HG03025 (cell line): ENCODE results near the gene PROM1.

ENCODE experiments used
- ATAC-seq: cut with Tn5 transposase; IDR thresholded peaks from one replicate; pipeline ENCODE4 v1.9.1; 2021; ENCODE audit warnings: mild to moderate bottlenecking, moderate library complexity; ENCODE audit not compliant: unreplicated experiment, low FRiP score

Gene PROM1

DNA sequence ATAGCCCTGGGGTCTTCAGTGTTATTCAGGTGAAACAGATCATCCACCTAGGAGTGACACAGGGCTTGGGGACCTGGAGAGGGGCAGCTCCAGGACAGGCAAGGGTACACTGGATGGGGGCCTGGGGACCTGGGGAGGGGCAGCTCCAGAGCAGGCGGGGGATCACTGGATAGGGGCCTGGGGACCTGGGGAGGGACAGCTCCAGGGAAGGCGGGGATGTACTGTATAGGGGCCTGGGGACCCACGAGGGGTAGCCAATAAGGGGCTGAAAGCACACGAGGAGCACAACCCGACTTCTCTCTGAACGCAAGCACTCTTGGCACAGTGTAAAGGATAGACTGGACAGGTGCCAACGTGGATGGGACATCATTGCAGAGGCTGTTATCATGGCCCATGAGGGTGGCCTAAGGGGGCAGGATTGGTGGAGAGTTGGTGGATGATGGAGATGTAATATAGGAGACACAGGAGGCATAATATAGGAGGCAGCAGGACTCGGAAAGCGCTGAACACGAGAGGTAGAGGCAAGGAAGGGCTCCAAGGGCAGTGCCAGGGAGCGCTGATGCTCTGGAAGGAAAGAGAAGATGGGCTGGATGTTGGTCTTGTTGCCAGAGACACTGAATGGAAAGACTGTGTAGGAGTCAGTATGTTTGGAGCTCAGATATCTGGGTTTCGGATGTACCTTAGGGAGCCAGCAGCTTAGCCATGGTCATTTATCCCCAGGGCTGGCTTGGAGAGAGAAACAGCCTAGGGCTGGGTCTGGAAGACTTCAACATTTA is 82.9 kb downstream of the PROM1 start:
- peak; percentile 23 for ATAC-seq

- no peak for ATAC-seq
Measured at GRCh38 chr4:15996773-15997172, 87.0 kb downstream of the PROM1 start.

- no peak for ATAC-seq
Measured at GRCh38 chr4:15995826-15996225, 88.0 kb downstream of the PROM1 start.

DNA sequence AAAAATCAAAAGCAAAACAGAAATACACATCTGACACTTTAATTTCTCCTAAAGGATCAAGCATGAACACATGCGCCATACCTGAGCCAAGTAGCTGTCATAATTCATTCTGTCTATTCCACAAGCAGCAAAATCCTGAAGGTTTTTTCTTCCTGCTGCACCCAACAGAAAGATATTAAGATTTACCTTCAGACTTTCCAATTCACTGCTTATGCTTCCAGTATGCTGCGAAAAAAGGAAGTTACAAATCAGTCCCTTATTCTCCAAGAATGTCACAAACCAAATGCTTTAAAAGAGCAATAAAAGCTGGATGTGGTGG is 91.7 kb downstream of the PROM1 start:
- ATAC-seq, result no peak

DNA sequence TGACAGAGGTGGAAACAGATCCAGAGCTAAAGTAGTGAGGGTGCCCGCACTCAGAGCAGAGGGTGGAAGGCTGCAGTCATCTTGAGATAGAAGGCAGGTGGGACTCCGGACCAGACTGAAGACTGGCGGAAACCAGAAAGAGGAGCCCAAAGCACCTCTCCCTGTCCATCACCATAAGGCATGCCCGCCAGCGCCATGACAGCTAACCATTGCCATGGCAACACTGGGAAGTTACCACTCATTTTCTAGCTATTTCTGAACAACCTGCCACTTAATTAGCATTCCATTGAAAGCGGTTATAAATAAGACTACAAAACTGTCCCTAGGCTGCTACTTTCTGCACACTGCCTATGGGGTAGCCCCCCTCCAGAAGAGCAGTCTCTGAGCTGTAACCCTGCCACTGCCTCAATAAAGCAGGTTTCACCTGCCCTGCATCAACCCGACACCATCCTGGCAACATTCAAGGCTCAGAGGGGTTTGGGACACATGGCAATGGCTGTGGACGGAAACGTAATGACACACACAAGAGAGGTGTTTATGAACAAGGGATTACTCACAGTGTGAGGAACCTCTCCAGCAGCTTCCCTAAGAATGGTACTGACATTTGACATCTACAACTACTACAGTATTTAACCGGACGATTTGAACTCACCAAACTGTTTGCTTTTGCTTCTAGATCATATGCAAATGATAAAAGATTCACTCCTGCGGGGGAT is 93.1 kb downstream of the PROM1 start:
- no peak for ATAC-seq

- ATAC-seq, result no peak
Measured at GRCh38 chr4:15989424-15989823, 94.4 kb downstream of the PROM1 start.

- ATAC-seq, result no peak
Measured at GRCh38 chr4:15988222-15988621, 95.6 kb downstream of the PROM1 start.

GRCh38 chr4:15986907-15987306 is 96.9 kb downstream of the PROM1 start:
- no peak for ATAC-seq

DNA sequence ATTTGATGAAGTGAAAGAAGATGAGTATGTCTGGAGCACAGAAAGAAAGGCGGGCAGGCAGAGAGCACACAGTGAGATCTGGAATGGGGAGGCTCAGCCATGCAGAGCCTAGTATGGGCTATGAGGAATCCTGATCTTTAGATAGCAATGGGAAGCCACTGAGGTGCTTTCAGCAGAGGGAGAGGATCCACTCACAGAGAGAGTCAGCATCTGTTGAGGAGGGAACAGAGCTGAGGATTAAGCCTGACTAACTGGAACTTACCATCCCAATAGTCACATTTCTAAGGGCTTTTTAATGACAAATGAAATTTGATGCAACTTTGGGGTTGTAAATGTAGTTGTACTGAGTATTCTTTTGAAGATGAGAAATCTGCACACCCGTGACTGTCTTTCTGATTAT is 100.2 kb downstream of the PROM1 start:
- no peak for ATAC-seq

DNA sequence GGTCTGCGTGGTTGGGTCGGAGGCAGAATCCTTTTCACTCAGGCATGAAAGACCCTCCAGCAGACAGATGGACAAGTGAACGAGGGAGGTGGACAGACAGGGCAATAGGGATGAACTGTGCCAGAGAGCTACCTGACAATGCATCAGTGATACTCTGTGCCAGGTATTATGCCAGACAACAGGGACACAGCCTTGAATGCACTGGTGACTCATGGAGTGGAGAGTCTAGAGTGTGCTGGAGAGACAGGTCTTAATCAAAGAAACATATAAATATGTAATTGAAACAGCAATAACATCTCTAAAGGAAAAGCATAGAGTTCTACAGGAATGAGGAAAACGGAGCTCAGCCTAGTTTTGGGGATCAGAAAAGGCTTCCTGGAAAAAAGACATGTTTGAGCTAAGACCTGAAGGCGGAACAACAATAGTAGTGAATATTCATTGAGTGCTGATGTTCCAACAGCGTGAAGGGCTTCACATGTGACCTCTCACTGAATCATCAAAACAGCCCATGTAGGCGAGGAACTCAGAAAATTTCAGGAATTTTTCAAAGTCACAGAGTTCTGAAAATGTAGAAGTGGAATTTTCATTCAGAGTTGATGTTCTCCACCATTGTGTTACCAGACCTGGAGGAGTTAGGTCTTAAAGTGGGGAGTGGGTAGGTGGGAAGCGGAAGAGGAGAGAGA is 100.8 kb downstream of the PROM1 start:
- no peak for ATAC-seq

DNA sequence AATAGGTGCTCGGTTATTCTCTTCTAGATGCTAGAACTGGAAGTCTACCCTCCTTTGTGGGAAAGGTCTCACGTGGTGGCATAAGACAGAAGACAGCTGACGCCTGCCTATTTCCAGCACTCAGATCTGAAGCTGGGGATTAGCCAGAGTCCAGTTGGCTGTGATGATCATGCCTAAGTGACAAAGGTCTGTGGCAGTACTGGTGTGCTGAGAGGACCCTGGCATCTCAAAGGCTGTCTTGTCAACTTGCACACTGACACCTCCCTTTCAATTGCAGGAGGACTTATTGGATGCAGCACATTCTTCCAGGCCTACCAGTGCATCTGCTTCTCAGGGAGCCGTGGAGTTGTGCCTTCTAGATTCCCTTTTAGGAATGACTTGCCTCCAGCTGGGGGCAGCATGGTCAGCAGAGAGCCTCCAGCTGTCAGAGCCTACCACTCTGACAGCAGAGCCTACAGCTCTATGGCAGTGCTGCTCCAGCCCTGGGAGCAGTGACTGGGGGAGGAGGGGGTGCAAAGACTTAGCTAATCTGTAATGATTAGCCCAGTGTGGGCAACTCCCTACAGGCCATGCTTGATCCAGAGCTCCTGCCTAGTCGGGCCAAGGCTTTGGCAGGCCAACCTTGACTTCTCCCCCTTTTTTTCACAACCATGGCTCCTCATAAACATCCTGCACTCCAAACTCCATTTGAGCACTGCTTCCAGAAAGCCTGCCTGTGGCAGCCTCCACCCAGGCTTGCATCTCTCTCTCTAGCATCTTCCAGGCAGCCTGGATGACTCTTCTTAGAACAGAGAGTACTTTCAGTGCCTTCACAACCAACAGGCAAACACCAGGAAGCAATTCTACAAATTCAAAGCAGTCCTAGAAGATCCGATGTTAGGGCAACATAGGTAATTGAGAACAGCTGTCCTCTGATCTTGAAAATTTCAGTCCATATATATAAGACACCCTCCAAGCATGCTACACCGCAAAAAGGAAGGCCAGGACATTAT is 107.1 kb downstream of the PROM1 start:
- ATAC-seq, result no peak

DNA sequence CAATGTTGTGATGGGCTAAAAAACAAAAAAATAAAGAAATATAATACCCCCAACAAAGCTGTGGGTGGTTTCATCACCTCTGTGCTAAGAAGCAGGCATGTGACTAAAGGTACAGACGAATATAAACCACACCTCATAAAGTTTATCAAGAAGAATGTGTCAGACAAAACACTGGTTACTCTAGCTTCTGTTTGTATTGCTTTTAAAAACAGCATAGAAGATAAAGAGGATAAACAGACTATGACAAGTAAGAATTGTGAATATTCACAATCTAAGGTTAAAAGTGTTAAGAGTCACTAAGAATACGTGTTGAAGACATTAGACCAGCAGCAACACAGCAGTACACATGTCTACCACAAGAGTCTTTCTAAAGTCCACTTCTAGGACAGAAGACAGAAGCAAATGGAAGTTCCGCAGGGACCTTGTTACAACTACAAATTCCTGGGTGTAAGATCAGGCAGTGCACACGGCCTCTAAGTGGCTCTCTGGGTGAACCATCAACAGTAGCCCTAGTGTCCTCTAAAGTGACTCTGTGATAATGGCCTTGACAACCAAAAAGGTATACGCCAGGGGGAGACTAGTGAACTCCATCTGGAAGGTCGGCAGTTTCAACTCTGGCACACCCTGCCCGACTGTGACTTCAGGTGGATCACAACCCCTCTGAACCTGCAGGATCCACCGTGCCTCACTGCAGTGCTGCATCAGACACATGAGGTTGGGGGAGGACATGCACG is 112.6 kb downstream of the PROM1 start:
- no peak for ATAC-seq

- ATAC-seq, result no peak
Measured at GRCh38 chr4:15968551-15969300, 115.1 kb downstream of the PROM1 start.

DNA sequence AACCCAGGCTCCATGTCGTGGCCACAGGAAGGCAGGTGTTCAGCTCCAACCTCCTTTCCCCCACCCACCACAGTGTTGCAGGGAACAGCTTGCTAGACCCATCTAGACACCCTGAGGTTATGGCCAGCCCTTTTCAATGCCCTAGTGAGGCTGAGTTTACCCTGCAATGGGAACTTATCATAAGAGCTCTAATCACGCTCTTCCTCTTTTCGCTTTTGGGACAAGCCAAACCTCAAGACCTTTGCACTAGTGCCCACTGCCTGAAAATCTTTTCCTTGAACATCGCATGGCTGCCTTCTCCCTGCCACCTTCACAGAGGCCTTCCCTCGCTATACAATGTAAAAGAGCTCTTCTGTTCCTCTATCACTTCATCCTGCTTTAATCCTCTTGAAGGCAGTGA is 118.5 kb downstream of the PROM1 start:
- ATAC-seq, result no peak

DNA sequence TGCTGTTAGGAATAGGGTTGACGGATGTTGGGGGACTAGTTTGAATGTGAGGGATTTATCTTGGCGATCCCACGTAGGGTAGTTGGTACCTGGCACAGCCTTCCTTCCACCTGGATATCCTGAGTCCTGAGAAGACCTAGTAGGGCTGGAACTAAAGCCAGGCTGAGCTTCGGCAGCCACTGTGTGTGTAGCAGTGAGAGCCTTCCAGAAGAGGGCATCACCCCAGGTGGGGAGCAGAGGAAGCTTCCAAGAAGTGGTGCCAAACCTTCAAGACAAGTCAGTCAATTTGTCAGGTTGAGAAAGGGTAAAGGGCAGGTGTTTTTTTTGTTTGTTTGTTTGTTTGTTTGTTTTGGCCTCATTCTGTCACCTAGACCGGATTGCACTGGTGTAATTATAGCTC is 119.7 kb downstream of the PROM1 start:
- no peak for ATAC-seq

- no peak for ATAC-seq
Measured at GRCh38 chr4:15963576-15963975, 120.2 kb downstream of the PROM1 start.

GRCh38 chr4:15963001-15963451 is 120.8 kb downstream of the PROM1 start, which contains the start of gene FGFBP2:
Gene FGFBP2 (minus strand): TSS chr4:15963175. CDS start chr4:15963129, 46 bp downstream.
- ATAC-seq, result no peak

DNA sequence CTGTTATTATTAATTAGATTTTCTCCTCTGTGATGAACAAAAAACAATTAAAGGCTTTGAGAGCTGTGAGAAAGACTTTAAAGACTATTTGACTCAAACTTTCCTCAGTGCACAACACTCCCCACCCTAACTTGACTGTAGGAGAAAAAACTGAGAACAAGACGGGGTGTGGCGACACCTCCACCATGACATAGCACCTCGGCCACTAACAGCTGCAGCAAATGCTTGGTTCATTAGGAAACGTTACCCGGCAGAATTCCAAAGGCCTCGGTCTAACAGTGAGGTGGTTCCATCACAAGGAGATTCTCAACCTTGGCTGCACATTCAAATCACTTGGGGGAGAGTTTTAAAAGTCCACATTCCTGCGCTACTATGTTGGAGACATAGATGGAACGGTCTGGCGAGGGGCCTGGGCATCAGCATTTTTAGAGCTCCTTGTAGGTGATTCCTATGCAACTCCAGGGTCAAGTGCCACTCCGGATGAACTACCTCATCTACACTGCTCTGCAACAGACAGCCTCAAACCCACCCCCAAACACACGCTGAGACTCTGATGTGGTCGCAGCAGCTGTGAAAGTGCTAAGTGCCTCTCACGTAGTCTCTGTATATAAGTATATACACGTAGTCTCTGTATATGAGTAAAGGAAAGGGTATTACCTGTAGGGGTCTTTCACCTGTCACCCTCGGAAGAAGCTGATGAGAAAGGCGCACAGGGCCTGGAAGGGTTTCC is 121.9 kb downstream of the PROM1 start:
- ATAC-seq, result no peak
